ENCODE results near the gene UBE3C. TPM values are rescaled to one million over a fixed set of nuclear protein-coding genes. Genes with fewer than 3 reads are reported as not detected.

Gene UBE3C
- total and polyA plus RNA-seq, 2 of the 13 experiments (the other 11 are each of a cell fraction or from before 2014, with no cell fraction given), result 27.0 to 48.2 TPM

- in situ Hi-C loops (cut with HindIII; ENCODE audit: extremely low pct_ligation_motif_present, low pct_unique_long_range_greater_than_20kb) (no loop called here), intact Hi-C loops (cut with micrococcal nuclease; ENCODE audit: unreplicated experiment) (no loop called here)
- Histone ChIP-seq H3K4me3 (replicated peaks in 1 of 3; ENCODE audit: insufficient read depth in 1 of 3, low read depth in 2 of 3, low read length in 3 of 3) (no peak overlapping the region), H2AFZ (ENCODE audit: low read length) (no peak overlapping the region), H3K27ac (ENCODE audit: extremely low read length, insufficient read depth, low read length) (no peak overlapping the region), H3K9me3 (ENCODE audit: low read length) (no peaks in the 10 kb centered on the region), H3K36me3 (replicated peaks in 1 of 2; ENCODE audit: control insufficient read depth in 1 of 2, insufficient read depth in 2 of 2, low read length in 2 of 2) (peaks cover 13 to 61% of the 10 kb centered on the region in 2 experiments; a peak in 4 of 5 replicates), H3K4me2 (ENCODE audit: low read depth, low read length) (no peak overlapping the region), H3K27me3 (ENCODE audit: control insufficient read depth in 1 of 2, insufficient read depth in 2 of 2, low read length in 2 of 2) (no peaks in the 10 kb centered on the region), H3K4me1 (ENCODE audit: insufficient read depth, low read length) (no peaks in the 10 kb centered on the region), H3K9ac (ENCODE audit: insufficient read depth, low read depth, low read length) (no peak overlapping the region), H3K79me2 (ENCODE audit: insufficient read depth, low read length) (no peaks in the 10 kb centered on the region), H4K20me1 (ENCODE audit: insufficient read depth, low read length) (no peaks in the 10 kb centered on the region; the same call in 1 of the 2 replicates)
- ATAC-seq (peak; percentile 92), DNase-seq (ENCODE audit: low spot score) (peak; percentile 27), FAIRE-seq (peak; percentile 64)
- no TSS peak for BruUV-seq (replicated peaks)
- no peak for TF ChIP-seq ZNF720 (CRISPR knock-in tag; IDR thresholded peaks at IDR 0.05)
- peak; percentile 75 for TF ChIP-seq CTCF (CRISPR knock-in tag; IDR thresholded peaks at IDR 0.05)
- TF ChIP-seq SALL1 (CRISPR knock-in tag; IDR thresholded peaks at IDR 0.05), result 0 out of 2 replicates have a peak, but pooled peaks have one; percentile 17
- TF ChIP-seq ZBTB38 (CRISPR knock-in tag; IDR thresholded peaks at IDR 0.05), result peak; percentile 86
- TF ChIP-seq STAG1 (CRISPR knock-in tag; IDR thresholded peaks at IDR 0.05), result peak; percentile 49
- TF ChIP-seq ZFX (CRISPR knock-in tag; IDR thresholded peaks at IDR 0.05; ENCODE audit: low read depth), result peak; percentile 32; the same call in 1 of the 2 replicates
- 0 out of 2 replicates have a peak, but pooled peaks have one; percentile 14 for TF ChIP-seq RAD21 (CRISPR knock-in tag; IDR thresholded peaks at IDR 0.05)
- no peak for TF ChIP-seq GRHL1 (CRISPR knock-in tag; conservative IDR thresholded peaks at IDR 0.05)
- peak; percentile 44; the same call in 1 of the 2 replicates for TF ChIP-seq SMC3 (IDR thresholded peaks at IDR 0.05; ENCODE audit: low read length)
- ChIA-PET CTCF (ENCODE audit: low intra/inter-chr PET ratio, low total read pairs) (interaction anchor here (1.3 kb wide), 1 partner anchor 44 kb away, joined by 5 read pairs; no protein-coding TSS in a partner anchor), POLR2A (no interaction called here)
- WGBS (ENCODE audit: low lambda C conversion rate), result 93% methylated on average over 8 of the region's 8 CpGs
Measured at GRCh38 chr7:157228864-157229422, 90.2 kb downstream of the UBE3C start.

Measured in HepG2 (cell line).